Measurements from ENCODE around the gene MTHFD2L. TPM values are rescaled to one million over a fixed set of nuclear protein-coding genes. Genes with fewer than 3 reads are reported as not detected.
A peak's percentile ranks its signal among the peaks of the same experiment; 100 is the strongest.

MTHFD2L gene
- total and polyA plus RNA-seq, 9 of the 15 experiments (the other 6 are each of a cell fraction or from before 2014, with no cell fraction given), result 10.0 to 39.0 (median 26.0) TPM

DNA sequence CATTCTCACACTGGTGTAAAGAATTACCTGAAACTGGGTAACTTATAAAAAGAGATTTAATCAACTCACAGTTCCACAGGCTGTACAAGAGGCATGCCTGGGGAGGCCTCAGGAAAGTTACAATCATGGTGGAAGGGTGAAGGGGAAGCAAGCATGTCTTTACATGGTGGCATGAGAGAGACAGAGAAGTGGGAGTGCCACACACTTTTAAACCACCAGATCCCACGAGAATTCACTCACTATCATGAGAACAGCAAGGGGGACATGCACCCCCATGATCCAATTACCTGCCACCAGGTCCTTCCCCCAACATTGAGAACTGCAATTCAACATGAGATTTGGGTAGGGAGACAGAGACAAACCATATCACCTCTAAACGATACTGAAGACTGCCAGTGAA, 173.3 kb downstream of the MTHFD2L start (continued):
- TF ChIP-seq ZNF407 (IDR thresholded peaks at IDR 0.05; ENCODE audit: low read depth) (no peak), FOXK1 (CRISPR knock-in tag; IDR thresholded peaks at IDR 0.05; ENCODE audit: borderline replicate concordance) (no peak), ZNF584 (CRISPR knock-in tag; IDR thresholded peaks at IDR 0.05; ENCODE audit: low read depth) (0 out of 2 replicates have a peak, but pooled peaks have one; percentile 4), RUNX1 (IDR thresholded peaks at IDR 0.05; ENCODE audit: low read depth) (no peak), KLF10 (CRISPR knock-in tag; IDR thresholded peaks at IDR 0.05) (no peak), XRCC4 (IDR thresholded peaks at IDR 0.05; ENCODE audit: extremely low read depth, insufficient read depth, insufficient read length) (no peak), MTA1 (IDR thresholded peaks at IDR 0.05; ENCODE audit: borderline replicate concordance) (no peak), SMARCB1 (IDR thresholded peaks at IDR 0.05; ENCODE audit: insufficient read length, low read depth) (no peak), ZBTB1 (CRISPR knock-in tag; IDR thresholded peaks at IDR 0.05; ENCODE audit: borderline replicate concordance, low read depth) (no peak), GATAD2A (IDR thresholded peaks at IDR 0.05) (no peak), NONO (IDR thresholded peaks at IDR 0.05; ENCODE audit: low read depth in 2 of 2, low read length in 1 of 2) (no peak), E2F8 (IDR thresholded peaks at IDR 0.05; ENCODE audit: low read depth, partially characterized antibody) (no peak)
- TF ChIP-seq, protein P1, sequence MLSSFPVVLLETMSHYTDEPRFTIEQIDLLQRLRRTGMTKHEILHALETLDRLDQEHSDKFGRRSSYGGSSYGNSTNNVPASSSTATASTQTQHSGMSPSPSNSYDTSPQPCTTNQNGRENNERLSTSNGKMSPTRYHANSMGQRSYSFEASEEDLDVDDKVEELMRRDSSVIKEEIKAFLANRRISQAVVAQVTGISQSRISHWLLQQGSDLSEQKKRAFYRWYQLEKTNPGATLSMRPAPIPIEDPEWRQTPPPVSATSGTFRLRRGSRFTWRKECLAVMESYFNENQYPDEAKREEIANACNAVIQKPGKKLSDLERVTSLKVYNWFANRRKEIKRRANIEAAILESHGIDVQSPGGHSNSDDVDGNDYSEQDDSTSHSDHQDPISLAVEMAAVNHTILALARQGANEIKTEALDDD (IDR thresholded peaks at IDR 0.05), result no peak
- TF ChIP-seq, protein P2, sequence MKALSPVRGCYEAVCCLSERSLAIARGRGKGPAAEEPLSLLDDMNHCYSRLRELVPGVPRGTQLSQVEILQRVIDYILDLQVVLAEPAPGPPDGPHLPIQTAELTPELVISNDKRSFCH (CRISPR knock-in tag; IDR thresholded peaks at IDR 0.05), result no peak
- TF ChIP-seq, protein P2 (tag; IDR thresholded peaks at IDR 0.05), result peak; percentile 86; the same call in 1 of the 2 replicates

All from K562 (cell line).